Measurements from ENCODE around the gene FGF11. TPM values are rescaled to one million over a fixed set of nuclear protein-coding genes. Genes with fewer than 3 reads are reported as not detected.

Gene FGF11
- total and polyA plus RNA-seq, 2 of the 13 experiments (the other 11 are each of a cell fraction or from before 2014, with no cell fraction given) = 0.20 to 7.6 TPM

DNA sequence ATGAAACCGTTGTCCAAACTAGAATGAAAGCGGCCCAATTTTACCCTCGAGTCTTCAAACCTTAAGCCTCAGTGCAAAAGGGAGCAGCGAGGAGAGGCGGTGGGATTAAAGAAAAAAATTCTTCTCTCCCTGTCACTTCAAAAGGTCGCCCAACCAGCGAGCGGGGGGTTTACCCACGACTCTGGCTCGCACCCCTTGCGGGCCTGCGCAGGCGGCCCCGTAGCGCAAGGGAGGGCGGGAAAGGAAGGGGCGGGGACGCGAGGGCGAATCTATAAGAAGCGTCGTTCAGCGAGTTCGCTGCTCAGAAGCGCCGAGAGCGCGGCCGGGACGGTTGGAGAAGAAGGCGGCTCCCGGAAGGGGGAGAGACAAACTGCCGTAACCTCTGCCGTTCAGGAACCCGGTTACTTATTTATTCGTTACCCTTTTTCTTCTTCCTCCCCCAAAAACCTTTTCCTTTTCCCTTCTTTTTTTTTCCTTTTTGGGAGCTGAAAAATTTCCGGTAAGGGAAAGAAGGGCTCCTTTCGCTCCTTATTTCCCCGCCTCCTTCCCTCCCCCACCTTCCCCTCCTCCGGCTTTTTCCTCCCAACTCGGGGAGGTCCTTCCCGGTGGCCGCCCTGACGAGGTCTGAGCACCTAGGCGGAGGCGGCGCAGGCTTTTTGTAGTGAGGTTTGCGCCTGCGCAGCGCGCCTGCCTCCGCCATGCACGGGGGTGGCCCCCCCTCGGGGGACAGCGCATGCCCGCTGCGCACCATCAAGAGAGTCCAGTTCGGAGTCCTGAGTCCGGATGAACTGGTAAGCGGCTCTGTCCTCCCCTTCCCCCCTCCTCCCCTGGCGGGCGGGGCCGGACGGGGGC is 45.0 kb downstream of the FGF11 start, which contains the start of gene POLR2A (continued):
- 0 out of 2 replicates have a peak, but pooled peaks have one; percentile 19 for TF ChIP-seq HMG20B (CRISPR knock-in tag; conservative IDR thresholded peaks at IDR 0.05)
- TF ChIP-seq ZNF619 (CRISPR knock-in tag; IDR thresholded peaks at IDR 0.05) = no peak; the same call in none of the 2 replicates
- TF ChIP-seq JUNB (CRISPR knock-in tag; IDR thresholded peaks at IDR 0.05; ENCODE audit: borderline replicate concordance) = peak; percentile 55; the same call in 1 of the 2 replicates
- TF ChIP-seq U2AF2 (IDR thresholded peaks at IDR 0.05; ENCODE audit: low read depth, low read length) = no peak; the same call in 1 of the 2 replicates
- peak; percentile 89 for TF ChIP-seq YEATS4 (CRISPR knock-in tag; IDR thresholded peaks at IDR 0.05; ENCODE audit: borderline replicate concordance)
- TF ChIP-seq, protein P1, sequence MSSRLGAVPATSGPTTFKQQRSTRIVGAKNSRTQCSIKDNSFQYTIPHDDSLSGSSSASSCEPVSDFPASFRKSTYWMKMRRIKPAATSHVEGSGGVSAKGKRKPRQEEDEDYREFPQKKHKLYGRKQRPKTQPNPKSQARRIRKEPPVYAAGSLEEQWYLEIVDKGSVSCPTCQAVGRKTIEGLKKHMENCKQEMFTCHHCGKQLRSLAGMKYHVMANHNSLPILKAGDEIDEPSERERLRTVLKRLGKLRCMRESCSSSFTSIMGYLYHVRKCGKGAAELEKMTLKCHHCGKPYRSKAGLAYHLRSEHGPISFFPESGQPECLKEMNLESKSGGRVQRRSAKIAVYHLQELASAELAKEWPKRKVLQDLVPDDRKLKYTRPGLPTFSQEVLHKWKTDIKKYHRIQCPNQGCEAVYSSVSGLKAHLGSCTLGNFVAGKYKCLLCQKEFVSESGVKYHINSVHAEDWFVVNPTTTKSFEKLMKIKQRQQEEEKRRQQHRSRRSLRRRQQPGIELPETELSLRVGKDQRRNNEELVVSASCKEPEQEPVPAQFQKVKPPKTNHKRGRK (CRISPR knock-in tag; IDR thresholded peaks at IDR 0.05) = no peak
- no peak for TF ChIP-seq RORA (CRISPR knock-in tag; IDR thresholded peaks at IDR 0.05)
- no peak for TF ChIP-seq ZNF10 (CRISPR knock-in tag; IDR thresholded peaks at IDR 0.05; ENCODE audit: borderline replicate concordance, low read depth)
- 0 out of 2 replicates have a peak, but pooled peaks have one; percentile 28 for TF ChIP-seq ZNF678 (CRISPR knock-in tag; IDR thresholded peaks at IDR 0.05)
- peak; percentile 98 for TF ChIP-seq ZNF746 (CRISPR knock-in tag; IDR thresholded peaks at IDR 0.05)
- TF ChIP-seq MED1 (CRISPR knock-in tag; IDR thresholded peaks at IDR 0.05) = peak; percentile 67
- TF ChIP-seq ZNF549 (CRISPR knock-in tag; IDR thresholded peaks at IDR 0.05) = no peak
- TF ChIP-seq SP1 (IDR thresholded peaks at IDR 0.05) = 0 out of 2 replicates have a peak, but pooled peaks have one; percentile 17
- TF ChIP-seq SP1 (CRISPR knock-in tag; IDR thresholded peaks at IDR 0.05) = peak; percentile 94
- TF ChIP-seq, protein P2, sequence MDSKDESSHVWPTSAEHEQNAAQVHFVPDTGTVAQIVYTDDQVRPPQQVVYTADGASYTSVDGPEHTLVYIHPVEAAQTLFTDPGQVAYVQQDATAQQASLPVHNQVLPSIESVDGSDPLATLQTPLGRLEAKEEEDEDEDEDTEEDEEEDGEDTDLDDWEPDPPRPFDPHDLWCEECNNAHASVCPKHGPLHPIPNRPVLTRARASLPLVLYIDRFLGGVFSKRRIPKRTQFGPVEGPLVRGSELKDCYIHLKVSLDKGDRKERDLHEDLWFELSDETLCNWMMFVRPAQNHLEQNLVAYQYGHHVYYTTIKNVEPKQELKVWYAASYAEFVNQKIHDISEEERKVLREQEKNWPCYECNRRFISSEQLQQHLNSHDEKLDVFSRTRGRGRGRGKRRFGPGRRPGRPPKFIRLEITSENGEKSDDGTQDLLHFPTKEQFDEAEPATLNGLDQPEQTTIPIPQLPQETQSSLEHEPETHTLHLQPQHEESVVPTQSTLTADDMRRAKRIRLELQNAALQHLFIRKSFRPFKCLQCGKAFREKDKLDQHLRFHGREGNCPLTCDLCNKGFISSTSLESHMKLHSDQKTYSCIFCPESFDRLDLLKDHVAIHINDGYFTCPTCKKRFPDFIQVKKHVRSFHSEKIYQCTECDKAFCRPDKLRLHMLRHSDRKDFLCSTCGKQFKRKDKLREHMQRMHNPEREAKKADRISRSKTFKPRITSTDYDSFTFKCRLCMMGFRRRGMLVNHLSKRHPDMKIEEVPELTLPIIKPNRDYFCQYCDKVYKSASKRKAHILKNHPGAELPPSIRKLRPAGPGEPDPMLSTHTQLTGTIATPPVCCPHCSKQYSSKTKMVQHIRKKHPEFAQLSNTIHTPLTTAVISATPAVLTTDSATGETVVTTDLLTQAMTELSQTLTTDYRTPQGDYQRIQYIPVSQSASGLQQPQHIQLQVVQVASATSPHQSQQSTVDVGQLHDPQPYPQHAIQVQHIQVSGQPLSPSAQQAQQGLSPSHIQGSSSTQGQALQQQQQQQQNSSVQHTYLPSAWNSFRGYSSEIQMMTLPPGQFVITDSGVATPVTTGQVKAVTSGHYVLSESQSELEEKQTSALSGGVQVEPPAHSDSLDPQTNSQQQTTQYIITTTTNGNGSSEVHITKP (CRISPR knock-in tag; IDR thresholded peaks at IDR 0.05; ENCODE audit: low read depth) = peak; percentile 99
- no peak for TF ChIP-seq ZNF775 (CRISPR knock-in tag; IDR thresholded peaks at IDR 0.05; ENCODE audit: borderline replicate concordance)
- no peak for TF ChIP-seq ZNF138 (CRISPR knock-in tag; IDR thresholded peaks at IDR 0.05; ENCODE audit: low read depth)
- no peak for TF ChIP-seq ZFP82 (CRISPR knock-in tag; IDR thresholded peaks at IDR 0.05; ENCODE audit: borderline replicate concordance)
- TF ChIP-seq MAF1 (CRISPR knock-in tag; IDR thresholded peaks at IDR 0.05; ENCODE audit: borderline replicate concordance) = peak; percentile 41; the same call in 1 of the 2 replicates
- TF ChIP-seq, protein P3, sequence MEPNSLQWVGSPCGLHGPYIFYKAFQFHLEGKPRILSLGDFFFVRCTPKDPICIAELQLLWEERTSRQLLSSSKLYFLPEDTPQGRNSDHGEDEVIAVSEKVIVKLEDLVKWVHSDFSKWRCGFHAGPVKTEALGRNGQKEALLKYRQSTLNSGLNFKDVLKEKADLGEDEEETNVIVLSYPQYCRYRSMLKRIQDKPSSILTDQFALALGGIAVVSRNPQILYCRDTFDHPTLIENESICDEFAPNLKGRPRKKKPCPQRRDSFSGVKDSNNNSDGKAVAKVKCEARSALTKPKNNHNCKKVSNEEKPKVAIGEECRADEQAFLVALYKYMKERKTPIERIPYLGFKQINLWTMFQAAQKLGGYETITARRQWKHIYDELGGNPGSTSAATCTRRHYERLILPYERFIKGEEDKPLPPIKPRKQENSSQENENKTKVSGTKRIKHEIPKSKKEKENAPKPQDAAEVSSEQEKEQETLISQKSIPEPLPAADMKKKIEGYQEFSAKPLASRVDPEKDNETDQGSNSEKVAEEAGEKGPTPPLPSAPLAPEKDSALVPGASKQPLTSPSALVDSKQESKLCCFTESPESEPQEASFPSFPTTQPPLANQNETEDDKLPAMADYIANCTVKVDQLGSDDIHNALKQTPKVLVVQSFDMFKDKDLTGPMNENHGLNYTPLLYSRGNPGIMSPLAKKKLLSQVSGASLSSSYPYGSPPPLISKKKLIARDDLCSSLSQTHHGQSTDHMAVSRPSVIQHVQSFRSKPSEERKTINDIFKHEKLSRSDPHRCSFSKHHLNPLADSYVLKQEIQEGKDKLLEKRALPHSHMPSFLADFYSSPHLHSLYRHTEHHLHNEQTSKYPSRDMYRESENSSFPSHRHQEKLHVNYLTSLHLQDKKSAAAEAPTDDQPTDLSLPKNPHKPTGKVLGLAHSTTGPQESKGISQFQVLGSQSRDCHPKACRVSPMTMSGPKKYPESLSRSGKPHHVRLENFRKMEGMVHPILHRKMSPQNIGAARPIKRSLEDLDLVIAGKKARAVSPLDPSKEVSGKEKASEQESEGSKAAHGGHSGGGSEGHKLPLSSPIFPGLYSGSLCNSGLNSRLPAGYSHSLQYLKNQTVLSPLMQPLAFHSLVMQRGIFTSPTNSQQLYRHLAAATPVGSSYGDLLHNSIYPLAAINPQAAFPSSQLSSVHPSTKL (CRISPR knock-in tag; IDR thresholded peaks at IDR 0.05) = peak; percentile 45
- no peak for TF ChIP-seq ZNF274 (CRISPR knock-in tag; IDR thresholded peaks at IDR 0.05)

All from HepG2 (cell line).